ENCODE data around the gene SDHC.
"Not testable (repeated sequence)": the region's sequence is repeated elsewhere in the genome, so short reads cannot be mapped to it uniquely, and the experiment has no call there.

SDHC gene

DNA sequence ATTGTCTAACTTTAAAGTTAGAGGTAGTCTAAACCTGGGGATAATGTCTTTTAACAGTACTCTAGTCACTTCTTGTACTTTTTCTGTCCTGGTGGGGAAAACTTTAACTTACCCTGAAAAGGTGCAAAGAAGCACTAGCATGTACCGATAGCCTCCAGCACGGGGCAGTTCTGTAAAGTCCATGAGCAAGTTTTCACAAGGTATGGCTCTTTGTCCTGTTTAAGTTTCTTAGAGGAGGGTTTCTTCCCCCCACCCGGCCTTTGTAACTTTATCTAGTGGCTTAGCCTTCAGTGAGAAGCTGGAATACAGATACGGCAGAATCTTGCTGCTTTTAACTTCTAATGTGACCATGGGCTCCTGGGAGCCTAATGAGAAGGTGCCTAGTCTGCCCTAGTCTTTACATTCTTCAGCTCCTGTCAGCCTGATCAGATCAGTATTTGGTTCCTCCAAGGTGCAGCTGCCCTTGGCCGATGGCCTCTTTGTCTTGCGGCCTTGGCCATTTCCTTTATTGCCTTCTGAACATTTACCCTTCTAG, 93.3 kb downstream of the SDHC start:
- Histone ChIP-seq H3K4me3 (IDR thresholded peaks at IDR 0.05; ENCODE audit: insufficient read depth, low read depth, low read length) (no peak overlapping the region), H4K20me1 (ENCODE audit: insufficient read depth) (no peaks in the 10 kb centered on the region), H3K4me2 (no peak overlapping the region), H3K27me3 (ENCODE audit: insufficient read depth, low read depth) (no peaks in the 10 kb centered on the region), H3K36me3 (ENCODE audit: insufficient read depth) (no peaks in the 10 kb centered on the region), H3K79me2 (ENCODE audit: insufficient read depth, low read depth) (no peaks in the 10 kb centered on the region), H2AFZ (ENCODE audit: low read depth) (no peak overlapping the region), H3K4me1 (ENCODE audit: low read depth, poor library complexity, severe bottlenecking) (peaks cover 26% of the 10 kb centered on the region), H3K9ac (no peak overlapping the region), H3K27ac (no peak overlapping the region)
- TF ChIP-seq, protein P1, sequence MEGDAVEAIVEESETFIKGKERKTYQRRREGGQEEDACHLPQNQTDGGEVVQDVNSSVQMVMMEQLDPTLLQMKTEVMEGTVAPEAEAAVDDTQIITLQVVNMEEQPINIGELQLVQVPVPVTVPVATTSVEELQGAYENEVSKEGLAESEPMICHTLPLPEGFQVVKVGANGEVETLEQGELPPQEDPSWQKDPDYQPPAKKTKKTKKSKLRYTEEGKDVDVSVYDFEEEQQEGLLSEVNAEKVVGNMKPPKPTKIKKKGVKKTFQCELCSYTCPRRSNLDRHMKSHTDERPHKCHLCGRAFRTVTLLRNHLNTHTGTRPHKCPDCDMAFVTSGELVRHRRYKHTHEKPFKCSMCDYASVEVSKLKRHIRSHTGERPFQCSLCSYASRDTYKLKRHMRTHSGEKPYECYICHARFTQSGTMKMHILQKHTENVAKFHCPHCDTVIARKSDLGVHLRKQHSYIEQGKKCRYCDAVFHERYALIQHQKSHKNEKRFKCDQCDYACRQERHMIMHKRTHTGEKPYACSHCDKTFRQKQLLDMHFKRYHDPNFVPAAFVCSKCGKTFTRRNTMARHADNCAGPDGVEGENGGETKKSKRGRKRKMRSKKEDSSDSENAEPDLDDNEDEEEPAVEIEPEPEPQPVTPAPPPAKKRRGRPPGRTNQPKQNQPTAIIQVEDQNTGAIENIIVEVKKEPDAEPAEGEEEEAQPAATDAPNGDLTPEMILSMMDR (conservative IDR thresholded peaks at IDR 0.05; ENCODE audit: low read depth, low read length) = no peak

DNA sequence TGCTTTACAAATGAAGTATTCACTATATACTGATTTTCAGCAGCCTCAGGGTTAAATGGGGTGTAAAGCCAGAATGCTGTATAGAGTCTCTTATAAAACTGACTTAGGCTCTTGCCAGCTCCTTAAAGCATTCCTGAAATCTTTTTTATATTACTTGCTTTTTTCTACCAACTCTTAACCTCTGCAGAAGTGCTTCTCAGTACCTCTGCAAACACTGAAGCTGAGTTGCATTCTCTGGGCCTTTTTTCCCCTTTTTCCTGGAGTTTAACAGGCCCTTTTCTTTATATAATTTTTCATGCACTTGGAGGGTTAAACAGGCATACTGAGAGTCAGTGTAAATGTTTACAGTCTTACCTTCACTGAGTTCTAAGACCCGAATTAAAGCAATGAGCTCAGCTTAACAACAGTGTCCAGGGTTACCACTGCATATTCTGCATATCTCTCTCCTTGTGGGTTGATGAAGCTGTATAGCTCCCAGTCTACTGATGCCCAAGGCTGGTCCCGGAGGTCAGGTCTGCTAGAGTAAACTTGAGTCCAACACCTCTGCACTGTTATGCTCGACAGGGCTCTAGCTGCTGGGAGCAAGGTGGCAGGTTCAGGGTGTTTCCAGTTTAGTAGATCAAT, 94.4 kb downstream of the SDHC start:
- Histone ChIP-seq H4K20me1 (ENCODE audit: insufficient read depth) (no peaks in the 10 kb centered on the region), H3K4me3 (IDR thresholded peaks at IDR 0.05; ENCODE audit: insufficient read depth, low read depth, low read length) (no peak overlapping the region), H2AFZ (ENCODE audit: low read depth) (no peak overlapping the region), H3K27me3 (ENCODE audit: insufficient read depth, low read depth) (no peaks in the 10 kb centered on the region), H3K27ac (no peak overlapping the region), H3K9ac (no peak overlapping the region), H3K4me2 (no peak overlapping the region), H3K4me1 (ENCODE audit: low read depth, poor library complexity, severe bottlenecking) (peaks cover 26% of the 10 kb centered on the region), H3K36me3 (ENCODE audit: insufficient read depth) (no peaks in the 10 kb centered on the region), H3K79me2 (ENCODE audit: insufficient read depth, low read depth) (no peaks in the 10 kb centered on the region)
- TF ChIP-seq, protein P1 (conservative IDR thresholded peaks at IDR 0.05; ENCODE audit: low read depth, low read length) = no peak

DNA sequence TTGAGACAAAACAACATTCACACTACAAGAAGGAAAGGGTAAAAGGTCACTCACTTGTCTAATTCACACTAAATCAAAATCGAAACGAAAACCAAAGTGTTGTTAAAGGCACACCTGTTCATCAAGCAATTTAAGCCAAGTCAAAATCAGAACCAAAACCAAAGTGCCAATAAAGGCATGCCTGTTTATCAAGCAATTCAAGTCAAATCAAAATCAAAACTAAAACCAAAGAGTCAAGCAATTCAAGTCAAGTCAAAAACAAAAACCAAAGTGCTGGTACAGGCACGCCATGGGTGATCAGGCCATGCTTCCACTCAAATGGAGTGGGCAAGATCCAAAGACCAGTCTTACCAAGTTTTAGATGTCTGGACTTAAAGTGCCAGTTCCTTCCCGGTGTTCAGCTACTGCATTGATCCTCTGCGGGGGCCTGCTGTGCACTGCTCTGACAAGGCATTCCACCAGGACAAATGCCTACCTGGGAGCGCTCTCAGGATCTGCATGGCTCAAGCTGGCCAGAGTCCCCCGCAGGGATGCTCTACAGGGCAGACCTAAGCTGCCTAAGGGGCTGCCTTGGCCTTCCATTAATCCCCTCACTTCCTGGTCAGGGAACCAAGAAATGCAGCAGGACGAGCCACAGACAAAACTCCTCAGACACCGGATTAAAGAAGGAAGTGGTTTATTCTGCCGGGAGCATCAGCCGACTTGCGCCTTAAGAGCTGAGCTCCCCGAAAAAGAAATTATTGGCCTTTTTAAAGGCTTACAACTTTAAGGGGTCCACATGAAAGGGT, 95.9 kb downstream of the SDHC start:
- not testable (repeated sequence) for H4K20me1 ChIP-seq (ENCODE audit: insufficient read depth); H3K36me3 ChIP-seq (ENCODE audit: insufficient read depth); H3K27me3 ChIP-seq (ENCODE audit: insufficient read depth, low read depth); H3K79me2 ChIP-seq (ENCODE audit: insufficient read depth, low read depth)
- H3K4me2 ChIP-seq = peak overlapping the region; percentile 72
- peaks cover 26% of the 10 kb centered on the region for H3K4me1 ChIP-seq (ENCODE audit: low read depth, poor library complexity, severe bottlenecking)
- peak overlapping the region; percentile 24; the same call in 1 of the 2 replicates for H3K9ac ChIP-seq
- peak overlapping the region; percentile 70 for H2AFZ ChIP-seq (ENCODE audit: low read depth)
- H3K27ac ChIP-seq = peak overlapping the region; percentile 61
- H3K4me3 ChIP-seq (IDR thresholded peaks at IDR 0.05; ENCODE audit: insufficient read depth, low read depth, low read length) = peak overlapping the region; percentile 53

DNA sequence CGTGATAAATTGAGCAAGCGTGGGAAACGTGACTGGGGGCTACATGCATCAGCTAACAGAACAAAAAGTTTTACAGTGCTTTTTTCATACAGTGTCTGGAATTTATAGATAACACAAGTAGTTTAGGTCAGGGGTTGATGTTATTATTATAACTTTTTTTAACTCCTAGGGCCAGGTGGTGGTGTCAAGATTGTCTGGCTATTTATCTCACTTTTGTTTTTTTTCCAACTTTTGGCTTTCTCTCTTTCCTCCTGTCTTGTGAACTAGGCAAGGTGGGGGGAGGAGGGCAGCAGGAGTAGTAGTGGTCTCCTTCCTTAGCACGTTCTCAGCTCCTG, 96.4 kb downstream of the SDHC start:
- not testable (repeated sequence) for H3K36me3 ChIP-seq (ENCODE audit: insufficient read depth); H3K4me3 ChIP-seq (IDR thresholded peaks at IDR 0.05; ENCODE audit: insufficient read depth, low read depth, low read length); H4K20me1 ChIP-seq (ENCODE audit: insufficient read depth); H3K79me2 ChIP-seq (ENCODE audit: insufficient read depth, low read depth); H3K27me3 ChIP-seq (ENCODE audit: insufficient read depth, low read depth)
- H3K4me1 ChIP-seq (ENCODE audit: low read depth, poor library complexity, severe bottlenecking) = peaks cover 26% of the 10 kb centered on the region
- 0 out of 2 replicates have a peak overlapping the region, but pooled peaks have one; percentile 24 for H3K9ac ChIP-seq
- peak overlapping the region; percentile 70 for H2AFZ ChIP-seq (ENCODE audit: low read depth)
- peak overlapping the region; percentile 61; the same call in 1 of the 2 replicates for H3K27ac ChIP-seq
- peak overlapping the region; percentile 72 for H3K4me2 ChIP-seq

Data from KMS-11 (cell line).